Hair follicle dermal papilla cell (primary cell): ENCODE measurements around the gene ADAM23. TPM values are rescaled to one million over a fixed set of nuclear protein-coding genes. Genes with fewer than 3 reads are reported as not detected.

Experiments
- total RNA-seq: library from RNA; depleted of rRNA; stranded (reverse); fragments of >200 nt; gene quantifications from 2 replicates; pipeline ENCODE4 v1.2.3, GENCODE V29; 2012

ADAM23 gene
- total RNA-seq, result 0.12 and 0.97 TPM in 2 replicates

GRCh38 chr2:206442833-206443734 lies at the start of gene ADAM23:
ADAM23 (plus strand) TSS chr2:206443532; CDS start chr2:206443867, 335 bp downstream.

GRCh38 chr2:206642075-206643025 lies 199.0 kb downstream of the ADAM23 start, which contains the start of gene FAM237A:
FAM237A (plus strand) TSS chr2:206642487; CDS start chr2:206644237, 1,750 bp downstream.

Other genes starting within 250 kb of the ADAM23 start
- gene ZDBF2, start 168.9 kb upstream of the ADAM23 start, total RNA-seq, result 6.3 and 11.7 TPM in 2 replicates
- gene FAM237A, start 199.0 kb downstream of the ADAM23 start, total RNA-seq, result not detected in 2 replicates